Activated B cell treated with CpG ODN at 0.5 μM for 24 hours (primary cell): ENCODE results near the gene STK11IP. TPM values are rescaled to one million over a fixed set of nuclear protein-coding genes. Genes with fewer than 3 reads are reported as not detected.

Source experiments
- ATAC-seq: fragments of 200-7000 bp; cut with Tn5 transposase; one replicate; pipeline ENCODE4 v1.10.0; 2021; ENCODE audit warnings: low read depth, mild to moderate bottlenecking, moderate library complexity
- CTCF ChIA-PET: fragments of 350-600 bp; sonication (Branson Sonifier 250); formaldehyde crosslinking; loops from one replicate; lab custom pipeline; 2021; ENCODE audit warnings: antibody characterized with exemption; lab: Charles Lee
- POLR2A ChIA-PET: fragments of 350-600 bp; sonication (Branson Sonifier 250); formaldehyde crosslinking; loops from one replicate; lab custom pipeline; 2021; ENCODE audit warnings: antibody characterized with exemption; lab: Charles Lee
- DNase-seq: peaks from one replicate; pipeline ENCODE4 v3.0.0; 2022
- H3K27ac Mint-ChIP-seq: one replicate; pipeline ENCODE4 v1.8.0; 2020; ENCODE audit warnings: mixed read lengths
- H3K27me3 Mint-ChIP-seq: one replicate; pipeline ENCODE4 v1.8.0; 2021; ENCODE audit warnings: mixed read lengths
- H3K36me3 Mint-ChIP-seq: one replicate; pipeline ENCODE4 v1.8.0; 2021; ENCODE audit warnings: low read depth, mixed read lengths
- H3K4me1 Mint-ChIP-seq: one replicate; pipeline ENCODE4 v1.8.0; 2021; ENCODE audit warnings: mixed read lengths
- H3K4me3 Mint-ChIP-seq: one replicate; pipeline ENCODE4 v1.8.0; 2020; ENCODE audit warnings: mild to moderate bottlenecking, mixed read lengths
- H3K9me3 Mint-ChIP-seq: one replicate; pipeline ENCODE4 v1.8.0; 2020; ENCODE audit warnings: mixed read lengths
- intact Hi-C: fragments of 100-400 bp; cut with micrococcal nuclease; formaldehyde crosslinking; loops from one replicate; pipeline ENCODE4 v1.15.1; 2024
- total RNA-seq: library from RNA; stranded (reverse); gene quantifications from 2 replicates; pipeline ENCODE4 v1.2.3, GENCODE V29; 2022
- TF ChIP-seq, protein P1 (sequence below): fragments of 200-600 bp; IDR thresholded peaks from one replicate; pipeline ENCODE4 v1.8.0; 2022; ENCODE audit warnings: antibody characterized with exemption, mild to moderate bottlenecking

The STK11IP gene
- total RNA-seq, 1 donor from 2014 or later = 53.6 TPM

GRCh38 chr2:219629976-219630695, 32.5 kb downstream of the STK11IP start:
- Mint-ChIP-seq H3K27me3 (peaks cover 38% of the 10 kb centered on the region), H3K36me3 (no peaks in the 10 kb centered on the region), H3K4me3 (no peak overlapping the region), H3K4me1 (peaks cover 7% of the 10 kb centered on the region), H3K9me3 (no peaks in the 10 kb centered on the region), H3K27ac (no peak overlapping the region)
- TF ChIP-seq, protein P1, sequence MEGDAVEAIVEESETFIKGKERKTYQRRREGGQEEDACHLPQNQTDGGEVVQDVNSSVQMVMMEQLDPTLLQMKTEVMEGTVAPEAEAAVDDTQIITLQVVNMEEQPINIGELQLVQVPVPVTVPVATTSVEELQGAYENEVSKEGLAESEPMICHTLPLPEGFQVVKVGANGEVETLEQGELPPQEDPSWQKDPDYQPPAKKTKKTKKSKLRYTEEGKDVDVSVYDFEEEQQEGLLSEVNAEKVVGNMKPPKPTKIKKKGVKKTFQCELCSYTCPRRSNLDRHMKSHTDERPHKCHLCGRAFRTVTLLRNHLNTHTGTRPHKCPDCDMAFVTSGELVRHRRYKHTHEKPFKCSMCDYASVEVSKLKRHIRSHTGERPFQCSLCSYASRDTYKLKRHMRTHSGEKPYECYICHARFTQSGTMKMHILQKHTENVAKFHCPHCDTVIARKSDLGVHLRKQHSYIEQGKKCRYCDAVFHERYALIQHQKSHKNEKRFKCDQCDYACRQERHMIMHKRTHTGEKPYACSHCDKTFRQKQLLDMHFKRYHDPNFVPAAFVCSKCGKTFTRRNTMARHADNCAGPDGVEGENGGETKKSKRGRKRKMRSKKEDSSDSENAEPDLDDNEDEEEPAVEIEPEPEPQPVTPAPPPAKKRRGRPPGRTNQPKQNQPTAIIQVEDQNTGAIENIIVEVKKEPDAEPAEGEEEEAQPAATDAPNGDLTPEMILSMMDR = no peak
- intact Hi-C loops = no loop called here
- ATAC-seq (no peak), DNase-seq (no peak)
- CTCF ChIA-PET = no interaction called here
- POLR2A ChIA-PET = no interaction called here

DNA sequence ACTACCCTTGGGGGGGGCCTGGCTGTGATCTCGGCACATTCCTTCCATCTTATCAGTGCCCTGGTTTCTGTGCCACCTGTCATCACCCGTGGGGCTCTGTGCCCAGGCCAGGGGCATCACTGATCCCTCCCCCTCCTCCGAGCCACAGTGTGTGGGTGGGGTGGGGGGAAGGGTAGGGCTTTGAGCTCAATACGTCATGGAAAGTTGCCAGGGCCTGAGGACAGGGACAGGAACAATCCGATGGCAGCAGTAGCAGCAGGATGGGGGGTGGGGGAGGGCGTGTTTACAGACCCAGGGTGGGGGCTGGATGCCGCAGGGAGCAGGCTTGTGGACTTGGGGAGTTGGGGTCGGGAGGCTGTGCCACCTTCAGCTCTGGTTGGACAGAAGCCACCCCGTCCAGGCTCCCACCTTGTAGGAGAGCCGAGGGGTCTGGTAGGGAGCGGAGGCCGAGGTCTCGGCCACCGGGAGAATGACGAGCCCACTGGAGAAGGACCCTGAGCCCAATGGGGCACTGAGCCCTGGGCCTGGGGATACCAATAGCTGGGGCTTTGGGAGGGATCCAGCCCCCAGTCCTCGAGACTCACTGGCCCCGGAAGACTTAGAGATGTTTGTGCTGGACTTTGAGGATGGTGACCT, 33.2 kb downstream of the STK11IP start:
- Mint-ChIP-seq H3K4me1 (peaks cover 7% of the 10 kb centered on the region), H3K36me3 (no peaks in the 10 kb centered on the region), H3K9me3 (no peaks in the 10 kb centered on the region), H3K27me3 (peaks cover 38% of the 10 kb centered on the region), H3K27ac (no peak overlapping the region), H3K4me3 (no peak overlapping the region)
- TF ChIP-seq, protein P1 = no peak
- intact Hi-C loops = no loop called here
- POLR2A ChIA-PET = no interaction called here
- DNase-seq = no peak
- CTCF ChIA-PET = no interaction called here
- no peak for ATAC-seq

GRCh38 chr2:219631406-219631891, 33.8 kb downstream of the STK11IP start:
- DNase-seq (no peak), ATAC-seq (no peak)
- ChIA-PET CTCF (interaction anchor here (1.4 kb wide), 1 partner anchor 12 kb away, joined by 4 read pairs; no protein-coding TSS in a partner anchor), POLR2A (no interaction called here)
- Mint-ChIP-seq H3K4me1 (peaks cover 7% of the 10 kb centered on the region), H3K27ac (no peak overlapping the region), H3K4me3 (no peak overlapping the region), H3K9me3 (no peaks in the 10 kb centered on the region), H3K27me3 (peaks cover 39% of the 10 kb centered on the region), H3K36me3 (no peaks in the 10 kb centered on the region)
- TF ChIP-seq, protein P1 = no peak
- intact Hi-C loops = no loop called here

- no peaks in the 10 kb centered on the region for H3K36me3 Mint-ChIP-seq
- no peak overlapping the region for H3K4me3 Mint-ChIP-seq
- ChIA-PET CTCF (interaction anchor here (1.4 kb wide), 1 partner anchor 11 kb away, joined by 4 read pairs; no protein-coding TSS in a partner anchor), POLR2A (no interaction called here)
- no peak overlapping the region for H3K27ac Mint-ChIP-seq
- H3K9me3 Mint-ChIP-seq = no peaks in the 10 kb centered on the region
- peaks cover 2% of the 10 kb centered on the region for H3K4me1 Mint-ChIP-seq
- no peak for ATAC-seq
- DNase-seq = no peak
- TF ChIP-seq, protein P1 = no peak
- peaks cover 35% of the 10 kb centered on the region for H3K27me3 Mint-ChIP-seq
- intact Hi-C loops = no loop called here
These were observed 34.5 kb downstream of the STK11IP start for GRCh38 chr2:219631904-219632759.
